ENCODE results near the gene WDR19.

GRCh38 chr4:39181520-39181904, 817 bp upstream of the WDR19 start:
- no peak for TF ChIP-seq CTCF (IDR thresholded peaks at IDR 0.05)
- no peak for TF ChIP-seq ZFX (IDR thresholded peaks at IDR 0.05; ENCODE audit: borderline replicate concordance)

All from 22Rv1 (cell line).